Nephron progenitor cell (in vitro differentiated cells): Measurements from ENCODE around the gene MRPL50.

Source experiments
- DNase-seq: peaks from one replicate; pipeline ENCODE4 v3.0.0; 2021
- H3K27ac Mint-ChIP-seq: 2 replicates; pipeline ENCODE4 v1.8.0; 2021; ENCODE audit warnings: mild to moderate bottlenecking, moderate library complexity, mixed read lengths
- H3K27me3 Mint-ChIP-seq: 2 replicates; pipeline ENCODE4 v1.8.0; 2021; ENCODE audit warnings: mild to moderate bottlenecking, low read depth, mixed read lengths; ENCODE audit not compliant: poor library complexity
- H3K36me3 Mint-ChIP-seq: 2 replicates; pipeline ENCODE4 v1.8.0; 2021; ENCODE audit warnings: low read depth, mixed read lengths
- H3K4me1 Mint-ChIP-seq: 2 replicates; pipeline ENCODE4 v1.8.0; 2021; ENCODE audit warnings: mixed read lengths
- H3K4me3 Mint-ChIP-seq: 2 replicates; pipeline ENCODE4 v1.8.0; 2021; ENCODE audit warnings: mild to moderate bottlenecking, moderate library complexity, mixed read lengths
- H3K9me3 Mint-ChIP-seq: 2 replicates; pipeline ENCODE4 v1.8.0; 2021; ENCODE audit warnings: mild to moderate bottlenecking, moderate library complexity, mixed read lengths
- TF ChIP-seq, protein P1 (sequence below): fragments of 200-600 bp; sonication (generic); IDR thresholded peaks from 2 replicates; pipeline ENCODE4 v1.5.0; 2021; ENCODE audit warnings: antibody characterized with exemption

The MRPL50 gene

DNA sequence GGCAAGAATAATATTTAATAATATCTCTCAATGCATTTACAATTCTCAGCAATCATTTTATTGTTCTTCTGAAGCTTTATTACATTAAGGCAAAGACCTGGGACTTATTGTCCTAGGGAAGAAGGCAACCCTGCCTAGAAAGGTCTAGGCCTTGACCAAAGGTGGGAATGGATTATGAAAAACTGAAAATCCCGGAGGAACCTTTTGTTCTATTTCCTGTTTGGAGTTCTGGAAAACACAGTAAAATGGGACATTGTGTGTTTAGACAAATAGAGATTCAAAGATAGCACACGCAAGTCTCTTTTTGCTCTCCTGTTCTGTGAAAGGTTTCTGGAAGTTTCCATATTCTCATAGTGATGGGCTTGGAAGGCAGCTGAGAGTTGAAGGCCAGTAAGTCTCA, 44.7 kb downstream of the MRPL50 start:
- H3K4me3 Mint-ChIP-seq, result no peak overlapping the region
- H3K4me1 Mint-ChIP-seq, result no peaks in the 10 kb centered on the region
- DNase-seq, result no peak
- no peaks in the 10 kb centered on the region for H3K36me3 Mint-ChIP-seq
- H3K27me3 Mint-ChIP-seq, result peaks cover 3% of the 10 kb centered on the region
- TF ChIP-seq, protein P1, sequence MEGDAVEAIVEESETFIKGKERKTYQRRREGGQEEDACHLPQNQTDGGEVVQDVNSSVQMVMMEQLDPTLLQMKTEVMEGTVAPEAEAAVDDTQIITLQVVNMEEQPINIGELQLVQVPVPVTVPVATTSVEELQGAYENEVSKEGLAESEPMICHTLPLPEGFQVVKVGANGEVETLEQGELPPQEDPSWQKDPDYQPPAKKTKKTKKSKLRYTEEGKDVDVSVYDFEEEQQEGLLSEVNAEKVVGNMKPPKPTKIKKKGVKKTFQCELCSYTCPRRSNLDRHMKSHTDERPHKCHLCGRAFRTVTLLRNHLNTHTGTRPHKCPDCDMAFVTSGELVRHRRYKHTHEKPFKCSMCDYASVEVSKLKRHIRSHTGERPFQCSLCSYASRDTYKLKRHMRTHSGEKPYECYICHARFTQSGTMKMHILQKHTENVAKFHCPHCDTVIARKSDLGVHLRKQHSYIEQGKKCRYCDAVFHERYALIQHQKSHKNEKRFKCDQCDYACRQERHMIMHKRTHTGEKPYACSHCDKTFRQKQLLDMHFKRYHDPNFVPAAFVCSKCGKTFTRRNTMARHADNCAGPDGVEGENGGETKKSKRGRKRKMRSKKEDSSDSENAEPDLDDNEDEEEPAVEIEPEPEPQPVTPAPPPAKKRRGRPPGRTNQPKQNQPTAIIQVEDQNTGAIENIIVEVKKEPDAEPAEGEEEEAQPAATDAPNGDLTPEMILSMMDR, result no peak
- no peak overlapping the region for H3K27ac Mint-ChIP-seq
- no peaks in the 10 kb centered on the region for H3K9me3 Mint-ChIP-seq

DNA sequence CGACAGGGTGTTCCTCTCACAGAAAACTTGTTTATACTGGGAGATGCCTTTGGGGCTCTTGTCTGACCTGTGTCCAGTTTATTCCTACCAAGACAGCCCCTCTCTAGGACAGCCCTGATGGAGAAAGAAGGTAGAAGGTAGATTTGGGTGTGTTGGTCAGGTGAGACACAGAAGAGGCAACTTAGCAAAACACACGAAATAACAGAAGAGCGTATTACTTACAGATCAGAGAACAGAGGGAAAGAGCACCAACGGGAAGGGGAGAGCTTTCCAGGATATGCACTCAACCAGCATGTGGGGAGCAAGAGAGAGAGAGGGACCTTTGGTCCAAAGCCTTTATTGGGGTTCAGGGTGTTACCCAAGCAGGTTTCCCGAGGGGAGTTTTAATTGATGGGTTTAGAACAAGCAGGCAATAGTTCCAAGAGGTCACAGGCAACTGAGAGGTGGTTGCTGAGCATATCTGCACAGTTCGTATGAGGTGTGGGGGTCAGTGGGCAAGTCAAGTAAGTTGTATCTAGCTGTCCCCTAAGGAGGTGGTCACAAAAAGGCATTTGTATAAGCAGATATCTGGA, 45.4 kb downstream of the MRPL50 start:
- DNase-seq, result no peak
- Mint-ChIP-seq H3K27ac (no peak overlapping the region), H3K9me3 (no peaks in the 10 kb centered on the region), H3K4me1 (no peaks in the 10 kb centered on the region), H3K4me3 (no peak overlapping the region), H3K36me3 (no peaks in the 10 kb centered on the region), H3K27me3 (peaks cover 3% of the 10 kb centered on the region)
- TF ChIP-seq, protein P1, result no peak

DNA sequence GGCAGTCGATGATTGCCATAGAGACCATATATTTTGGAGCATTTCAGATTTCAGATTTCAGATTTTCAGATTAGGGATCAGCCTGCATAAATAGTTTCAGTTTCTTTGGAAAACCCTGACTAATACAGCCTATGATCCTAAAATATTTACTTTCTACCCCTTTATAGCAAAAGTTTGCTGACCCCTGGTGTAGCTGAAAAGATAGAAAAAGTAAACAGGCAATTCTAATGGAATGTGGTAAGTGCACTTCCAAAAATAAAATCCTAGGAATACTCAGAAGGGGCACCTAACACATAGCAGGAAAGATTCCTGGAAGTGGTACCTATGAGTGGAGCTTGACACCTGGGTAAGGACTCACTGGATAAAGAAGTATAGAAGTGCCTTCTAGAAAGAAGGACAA, 48.1 kb downstream of the MRPL50 start:
- DNase-seq, result no peak
- Mint-ChIP-seq H3K4me1 (no peaks in the 10 kb centered on the region), H3K36me3 (no peaks in the 10 kb centered on the region), H3K4me3 (no peak overlapping the region), H3K9me3 (no peaks in the 10 kb centered on the region), H3K27ac (no peak overlapping the region), H3K27me3 (peaks cover 4% of the 10 kb centered on the region)
- TF ChIP-seq, protein P1, result no peak

DNA sequence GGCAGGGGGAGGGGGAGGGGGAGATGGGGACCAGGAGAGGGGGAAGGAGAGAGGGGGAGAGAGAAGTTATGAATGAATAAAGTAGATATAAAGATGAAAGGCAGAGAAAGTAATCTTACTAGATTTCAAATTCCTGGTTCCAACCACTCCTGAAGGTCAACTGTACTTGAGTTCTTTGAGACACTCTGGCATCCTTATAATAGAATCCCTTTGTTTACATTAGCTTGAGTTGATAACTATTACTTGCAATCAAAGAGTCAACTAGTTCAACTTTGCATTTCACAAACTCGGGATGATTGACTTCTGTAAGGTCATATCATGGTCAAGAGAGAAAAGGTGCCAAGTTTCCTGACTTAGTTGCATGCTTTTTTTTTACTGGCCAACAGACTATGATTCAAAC, 55.8 kb downstream of the MRPL50 start:
- no peak overlapping the region for H3K4me3 Mint-ChIP-seq
- H3K36me3 Mint-ChIP-seq, result no peaks in the 10 kb centered on the region
- H3K9me3 Mint-ChIP-seq, result peaks cover 2% of the 10 kb centered on the region
- DNase-seq, result no peak
- no peaks in the 10 kb centered on the region for H3K4me1 Mint-ChIP-seq
- H3K27me3 Mint-ChIP-seq, result peaks cover 6% of the 10 kb centered on the region
- H3K27ac Mint-ChIP-seq, result no peak overlapping the region
- TF ChIP-seq, protein P1, result no peak

DNA sequence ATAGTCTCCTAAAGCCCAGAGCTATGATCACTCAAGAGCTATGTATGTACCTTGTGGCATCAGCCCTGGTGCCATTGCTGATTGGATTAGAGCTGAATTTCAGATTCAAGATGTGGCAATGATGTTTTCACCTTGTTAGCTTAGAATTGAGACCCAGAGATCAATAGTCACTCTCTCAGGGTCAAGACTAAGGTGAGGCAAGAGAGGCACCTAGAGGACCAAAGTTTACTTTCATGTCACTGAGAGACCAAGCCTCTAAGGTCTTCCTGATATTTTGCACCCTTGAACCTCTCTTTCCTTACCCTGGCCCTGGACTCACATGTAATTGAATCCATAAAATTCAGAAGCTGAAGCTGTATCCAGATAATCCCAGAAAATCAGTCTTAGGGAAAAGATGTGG, 56.5 kb downstream of the MRPL50 start:
- Mint-ChIP-seq H3K36me3 (no peaks in the 10 kb centered on the region), H3K9me3 (peaks cover 3% of the 10 kb centered on the region), H3K27ac (no peak overlapping the region), H3K4me1 (no peaks in the 10 kb centered on the region), H3K27me3 (peaks cover 7% of the 10 kb centered on the region), H3K4me3 (no peak overlapping the region)
- TF ChIP-seq, protein P1, result no peak
- DNase-seq, result no peak
